ENCODE results near the gene COLEC11.
"Not testable (repeated sequence)": the region's sequence is repeated elsewhere in the genome, so short reads cannot be mapped to it uniquely, and the experiment has no call there.

Gene COLEC11

GRCh38 chr2:3631161-3631850, 36.4 kb downstream of the COLEC11 start:
- no peak for TF ChIP-seq GATA1 (IDR thresholded peaks at IDR 0.05; ENCODE audit: low read depth, low read length)
- no peak for TF ChIP-seq POLR2A (IDR thresholded peaks at IDR 0.05; ENCODE audit: low read length)
- no peak for DNase-seq

- DNase-seq, result no peak
- TF ChIP-seq GATA1 (IDR thresholded peaks at IDR 0.05; ENCODE audit: low read depth, low read length) (no peak), POLR2A (IDR thresholded peaks at IDR 0.05; ENCODE audit: low read length) (no peak)
Measured at GRCh38 chr2:3631851-3632659, 37.1 kb downstream of the COLEC11 start.

GRCh38 chr2:3633089-3633981, 38.4 kb downstream of the COLEC11 start:
- TF ChIP-seq GATA1 (IDR thresholded peaks at IDR 0.05; ENCODE audit: low read depth, low read length) (no peak), POLR2A (IDR thresholded peaks at IDR 0.05; ENCODE audit: low read length) (no peak)
- DNase-seq, result no peak

DNA sequence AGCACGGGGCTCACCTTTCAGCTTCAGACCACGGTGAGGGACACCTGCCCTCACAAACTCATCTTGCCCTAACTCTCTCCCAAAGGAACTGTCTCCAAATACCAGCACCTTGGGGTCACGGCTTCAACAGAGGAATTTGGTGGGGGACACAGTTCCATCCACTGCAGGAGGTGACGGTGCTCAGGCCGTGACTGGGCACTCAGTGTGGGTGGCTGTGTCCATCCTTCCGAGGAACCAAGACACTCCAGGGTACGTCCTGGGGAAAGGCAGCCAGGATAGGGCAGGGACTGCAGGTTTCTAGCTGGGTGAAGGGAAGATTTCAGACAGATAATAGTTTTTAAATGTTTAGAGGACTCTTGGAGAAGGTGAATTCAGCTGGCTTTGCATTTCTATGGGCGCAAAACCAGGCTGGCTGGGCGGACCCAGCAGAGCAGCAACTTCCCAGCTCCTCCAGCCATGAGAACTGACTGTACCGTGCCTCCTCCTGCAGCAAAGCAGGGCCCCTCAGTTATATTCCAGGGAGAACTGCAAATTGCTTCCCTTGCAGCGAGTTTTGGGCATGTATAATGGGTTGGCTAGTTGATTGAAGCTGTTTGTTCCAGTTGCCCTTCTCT, 39.2 kb downstream of the COLEC11 start:
- DNase-seq, result no peak
- no peak for TF ChIP-seq POLR2A (IDR thresholded peaks at IDR 0.05; ENCODE audit: low read length)
- no peak for TF ChIP-seq GATA1 (IDR thresholded peaks at IDR 0.05; ENCODE audit: low read depth, low read length)

- no peak for DNase-seq
- TF ChIP-seq GATA1 (IDR thresholded peaks at IDR 0.05; ENCODE audit: low read depth, low read length), result no peak
- no peak for TF ChIP-seq POLR2A (IDR thresholded peaks at IDR 0.05; ENCODE audit: low read length)
Measured at GRCh38 chr2:3634596-3635121, 39.7 kb downstream of the COLEC11 start.

DNA sequence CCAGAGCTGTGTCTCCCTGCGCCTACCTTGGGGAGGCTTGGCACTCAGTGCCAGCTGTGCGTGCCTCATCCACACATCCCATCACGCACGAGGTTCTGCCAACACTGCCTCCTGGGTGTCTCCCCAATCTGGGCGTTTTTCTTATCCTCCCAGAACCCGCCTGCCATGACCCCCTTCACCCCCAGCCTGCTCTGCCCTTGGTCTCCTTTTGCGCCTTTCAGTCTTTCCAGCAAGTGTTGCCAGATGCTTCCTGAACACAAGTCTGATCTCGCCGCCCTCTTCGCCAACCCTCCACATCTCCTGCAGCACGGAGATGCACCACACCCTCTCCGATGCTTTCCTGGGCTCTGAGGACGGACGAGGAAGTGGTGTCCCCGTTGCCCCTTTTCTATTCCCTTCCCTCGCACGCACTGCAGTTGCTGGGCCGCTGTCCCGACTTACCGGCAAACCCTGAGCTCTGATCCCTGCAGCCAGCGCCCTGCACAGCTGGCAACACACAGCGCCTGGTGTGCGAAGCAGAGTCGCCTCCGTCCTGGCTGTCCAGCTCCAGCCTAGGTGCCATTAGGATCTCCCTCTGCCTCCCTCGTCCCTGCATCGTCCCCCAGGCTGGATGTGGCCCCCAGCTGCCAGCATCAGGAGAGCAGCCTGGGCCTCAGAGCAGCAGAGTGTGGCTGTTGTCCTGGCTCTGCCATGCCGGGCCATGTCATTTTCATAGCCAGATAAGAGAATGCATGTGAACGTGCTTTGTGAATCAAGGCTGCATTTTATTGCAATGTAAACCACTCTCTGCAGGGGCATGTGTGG, 40.5 kb downstream of the COLEC11 start:
- TF ChIP-seq GATA1 (IDR thresholded peaks at IDR 0.05; ENCODE audit: low read depth, low read length) (no peak), POLR2A (IDR thresholded peaks at IDR 0.05; ENCODE audit: low read length) (no peak)
- no peak for DNase-seq

GRCh38 chr2:3635975-3636327, 41.0 kb downstream of the COLEC11 start:
- not testable (repeated sequence) for DNase-seq

DNA sequence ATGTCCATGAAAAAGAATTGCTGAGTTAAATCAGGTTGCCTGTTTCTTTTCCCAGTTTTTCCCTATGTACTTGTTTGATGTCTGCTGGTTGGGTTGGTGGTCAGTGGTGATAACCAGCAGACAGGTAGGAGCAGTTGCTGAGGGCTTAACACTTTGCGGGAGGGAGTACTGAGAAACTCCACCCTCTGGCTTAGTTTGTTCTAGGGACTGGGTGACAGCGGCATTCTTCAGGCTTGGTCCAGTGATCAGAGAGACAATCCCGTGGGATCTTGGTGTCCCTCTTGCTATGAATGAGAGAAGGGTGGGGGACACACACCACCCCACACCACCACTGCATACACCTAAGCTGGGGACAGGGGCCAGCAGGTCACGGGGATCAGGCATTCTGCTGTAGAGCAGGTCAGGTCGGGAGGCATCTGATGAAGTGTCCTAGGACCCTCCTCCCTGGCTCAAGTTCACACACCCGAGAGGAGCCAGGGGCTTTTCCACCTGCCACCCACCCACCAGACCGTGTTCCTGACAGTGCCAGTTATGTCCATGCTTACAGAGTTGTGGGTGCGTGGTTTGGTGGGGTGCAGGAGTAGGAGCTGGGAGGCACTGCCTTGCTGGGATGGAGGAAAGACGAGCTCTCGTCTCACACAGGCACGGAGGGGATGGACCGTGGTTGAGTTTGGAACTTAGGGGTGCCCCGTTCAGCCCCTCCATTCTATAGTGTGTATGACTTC, 41.8 kb downstream of the COLEC11 start:
- no peak for DNase-seq
- TF ChIP-seq POLR2A (IDR thresholded peaks at IDR 0.05; ENCODE audit: low read length) (no peak), GATA1 (IDR thresholded peaks at IDR 0.05; ENCODE audit: low read depth, low read length) (no peak)

DNA sequence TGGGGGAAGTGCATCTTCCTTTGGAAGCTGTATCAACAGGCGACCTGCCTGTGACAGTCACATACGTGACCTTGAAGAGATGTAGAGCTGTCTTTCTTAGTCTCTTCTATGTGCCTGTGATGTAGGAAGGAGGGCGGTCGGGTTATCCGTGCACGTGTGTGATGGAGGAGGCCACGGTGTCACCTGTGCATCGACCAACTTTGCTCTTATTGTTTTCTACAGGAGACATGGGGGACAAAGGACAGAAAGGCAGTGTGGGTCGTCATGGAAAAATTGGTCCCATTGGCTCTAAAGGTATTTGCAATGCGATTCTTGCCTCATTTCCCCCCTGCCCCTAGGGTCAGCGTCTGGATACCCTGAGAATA, 42.4 kb downstream of the COLEC11 start:
- TF ChIP-seq GATA1 (IDR thresholded peaks at IDR 0.05; ENCODE audit: low read depth, low read length), result no peak
- no peak for TF ChIP-seq POLR2A (IDR thresholded peaks at IDR 0.05; ENCODE audit: low read length)
- DNase-seq, result no peak

- TF ChIP-seq POLR2A (IDR thresholded peaks at IDR 0.05; ENCODE audit: low read length) (no peak), GATA1 (IDR thresholded peaks at IDR 0.05; ENCODE audit: low read depth, low read length) (no peak)
- no peak for DNase-seq
Measured at GRCh38 chr2:3637692-3638455, 43.0 kb downstream of the COLEC11 start.

- DNase-seq, result no peak
- no peak for TF ChIP-seq GATA1 (IDR thresholded peaks at IDR 0.05; ENCODE audit: low read depth, low read length)
- no peak for TF ChIP-seq POLR2A (IDR thresholded peaks at IDR 0.05; ENCODE audit: low read length)
Measured at GRCh38 chr2:3638456-3638810, 43.5 kb downstream of the COLEC11 start.

All from erythroblast (primary cell).